GM10266 (cell line): ENCODE results near the gene XRCC4.

Source experiments
- DNase-seq: peaks from one replicate; pipeline ENCODE4 v3.0.0; 2012; ENCODE audit errors: extremely low spot score
- CTCF ChIP-seq: IDR thresholded peaks from 2 replicates; pipeline ENCODE4 v1.5.1; 2012; ENCODE audit warnings: mild to moderate bottlenecking, low read depth; ENCODE audit not compliant: control insufficient read depth, insufficient read depth; ENCODE audit errors: missing control alignments

Gene XRCC4

GRCh38 chr5:83313436-83313835 lies 236.1 kb downstream of the XRCC4 start:
- TF ChIP-seq CTCF = no peak
- DNase-seq = no peak

GRCh38 chr5:83321483-83322055 lies 244.2 kb downstream of the XRCC4 start:
- no peak for DNase-seq
- no peak for TF ChIP-seq CTCF

- no peak for DNase-seq
- TF ChIP-seq CTCF = no peak
Observed at GRCh38 chr5:83322273-83322924, 245.1 kb downstream of the XRCC4 start.

GRCh38 chr5:83323557-83324180 lies 246.3 kb downstream of the XRCC4 start:
- no peak for TF ChIP-seq CTCF
- no peak for DNase-seq

GRCh38 chr5:83331842-83332241 lies 254.5 kb downstream of the XRCC4 start:
- TF ChIP-seq CTCF = no peak
- DNase-seq = no peak

- TF ChIP-seq CTCF = no peak
Observed at GRCh38 chr5:83337453-83338035, 260.2 kb downstream of the XRCC4 start.

GRCh38 chr5:83340511-83340918 lies 263.2 kb downstream of the XRCC4 start:
- no peak for DNase-seq
- no peak for TF ChIP-seq CTCF

More at GRCh38 chr5:83337453-83338035, 260.2 kb downstream of the XRCC4 start:
- DNase-seq = no peak
